HG03354 (cell line): ENCODE data around the gene TPSG1.
"Not testable (repeated sequence)": the region's sequence is repeated elsewhere in the genome, so short reads cannot be mapped to it uniquely, and the experiment has no call there.

ENCODE experiments used
- ATAC-seq: cut with Tn5 transposase; IDR thresholded peaks from one replicate; pipeline ENCODE4 v1.9.1; 2021; ENCODE audit warnings: mild to moderate bottlenecking; ENCODE audit not compliant: unreplicated experiment, poor library complexity, severe bottlenecking

Gene TPSG1

DNA sequence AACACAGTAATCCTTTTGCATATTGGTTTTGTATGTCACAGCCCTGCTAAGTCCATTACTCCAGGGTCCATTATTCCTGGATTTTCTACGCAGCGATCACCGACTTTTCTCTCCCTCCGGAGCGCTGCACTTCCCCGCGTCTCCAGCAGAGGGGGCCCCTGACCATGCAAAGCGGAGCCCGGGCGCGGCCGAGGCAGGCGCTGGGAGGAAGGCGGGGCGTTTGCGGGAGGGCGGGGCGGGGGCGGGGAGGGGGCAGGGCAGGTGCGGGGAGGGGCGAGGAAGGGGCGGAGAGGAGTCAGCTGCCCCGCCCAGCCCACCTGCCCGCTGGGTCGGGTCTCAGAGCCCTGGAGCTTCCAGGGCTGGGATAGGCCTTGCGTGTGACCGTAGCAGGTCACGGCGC is 11.6 kb upstream of the TPSG1 start:
- not testable (repeated sequence) for ATAC-seq

DNA sequence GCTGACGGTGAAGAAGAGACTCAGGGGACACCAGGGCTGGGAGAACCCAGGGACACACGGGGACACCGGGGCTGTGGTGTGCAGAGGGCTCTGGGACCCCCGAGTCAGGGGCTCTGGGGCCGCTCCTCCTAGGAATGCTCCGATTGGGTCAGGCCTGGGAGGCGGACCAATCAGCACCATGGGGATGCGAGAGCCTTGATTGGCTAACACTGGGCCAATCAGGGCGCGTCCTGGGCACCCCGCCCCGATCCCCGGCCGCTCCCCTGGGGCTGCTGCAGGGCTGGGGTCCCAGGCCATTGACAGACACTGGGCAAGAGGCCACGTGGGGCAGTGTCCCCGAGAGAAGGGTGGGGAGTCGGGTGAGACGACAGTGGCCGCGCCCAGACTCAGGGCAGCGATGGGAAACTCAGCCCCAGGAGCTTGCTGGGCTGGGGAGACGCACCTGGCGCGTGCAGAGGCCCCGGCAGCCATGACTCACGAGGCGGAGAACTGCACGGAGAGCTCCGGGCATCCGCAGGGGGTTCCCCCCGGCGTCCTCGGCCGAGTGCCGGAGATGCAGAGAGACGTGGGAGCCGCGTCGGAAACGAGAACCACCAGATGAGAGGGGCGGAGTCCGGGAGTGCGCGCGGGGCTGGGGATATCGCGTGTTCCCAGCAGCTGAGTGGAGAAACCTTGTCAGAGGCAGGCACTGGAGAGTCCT is 7.1 kb upstream of the TPSG1 start:
- ATAC-seq, result not testable (repeated sequence)

DNA sequence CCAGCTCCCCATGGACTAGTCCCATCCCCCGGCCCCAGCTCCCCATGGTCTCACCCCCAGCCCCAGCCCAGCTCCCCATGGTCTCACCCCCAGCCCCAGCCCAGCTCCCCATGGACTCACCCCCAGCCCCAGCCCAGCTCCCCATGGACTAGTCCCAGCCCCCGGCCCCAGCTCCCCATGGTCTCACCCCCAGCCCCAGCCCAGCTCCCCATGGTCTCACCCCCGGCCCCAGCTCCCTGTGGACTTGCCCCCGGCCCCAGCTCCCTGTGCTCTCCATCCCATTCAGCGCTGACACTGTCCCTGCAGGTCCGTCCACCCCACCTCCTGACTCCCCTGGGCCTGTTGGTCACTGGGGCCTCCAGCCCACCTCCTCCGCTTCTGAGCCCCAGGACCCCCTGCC is 6.2 kb upstream of the TPSG1 start:
- not testable (repeated sequence) for ATAC-seq

DNA sequence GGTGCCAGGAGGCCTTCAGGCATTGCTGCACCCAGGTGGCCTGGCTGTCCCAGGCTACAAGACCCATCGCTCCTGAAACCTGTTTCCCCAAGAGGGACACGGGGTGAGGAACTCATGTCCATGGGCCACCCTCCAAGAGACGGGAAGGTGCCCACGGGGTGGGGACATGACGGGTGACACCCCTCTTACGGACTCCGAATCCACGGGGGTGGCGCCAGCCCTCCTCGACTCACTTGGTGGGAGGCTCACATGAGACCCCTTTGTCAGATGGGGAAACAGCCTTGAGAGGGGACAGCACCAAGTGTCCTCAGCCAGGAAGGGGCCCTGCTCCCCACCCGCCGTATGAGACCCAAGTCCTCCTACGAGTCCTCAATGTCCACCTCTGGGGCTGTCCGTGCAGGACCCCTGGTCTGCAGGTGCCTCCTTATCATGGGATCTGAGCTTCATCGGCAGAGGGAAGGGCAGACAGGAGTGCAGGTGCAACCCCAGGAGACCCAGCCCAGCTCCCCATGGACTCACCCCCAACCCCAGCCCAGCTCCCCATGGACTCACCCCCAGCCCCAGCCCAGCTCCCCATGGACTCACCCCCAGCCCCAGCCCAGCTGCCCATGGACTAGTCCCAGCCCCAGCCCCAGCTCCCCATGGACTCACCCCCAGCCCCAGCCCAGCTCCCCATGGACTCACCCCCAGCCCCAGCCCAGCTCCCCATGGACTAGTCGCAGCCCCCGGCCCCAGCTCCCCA is 5.6 kb upstream of the TPSG1 start:
- ATAC-seq, result not testable (repeated sequence)

DNA sequence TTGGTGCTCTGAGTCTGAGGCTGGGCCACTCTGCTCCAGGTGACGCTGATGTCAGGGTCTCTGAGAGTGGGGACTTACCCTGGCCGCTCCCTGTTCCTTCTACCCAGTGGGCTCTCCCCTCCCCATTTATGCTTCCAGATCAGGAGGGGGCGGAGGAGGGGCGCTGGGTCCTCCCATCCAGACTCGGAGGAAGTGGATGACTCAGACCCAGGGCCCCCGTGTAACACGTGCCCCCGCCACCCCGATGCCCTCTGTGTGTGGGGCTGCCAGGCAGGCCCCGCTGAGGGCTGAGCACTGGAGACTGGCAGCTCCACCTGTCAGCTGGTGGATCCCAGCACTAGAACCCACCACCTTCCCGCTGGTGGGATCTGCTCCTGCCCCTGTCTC is 5.0 kb upstream of the TPSG1 start, which contains the start of gene TPSB2:
TSS of gene TPSB2 (minus strand) at position 101 of the 387 bp plus-strand sequence. CDS start 233 bp downstream, outside the sequence.
- ATAC-seq, result not testable (repeated sequence)

DNA sequence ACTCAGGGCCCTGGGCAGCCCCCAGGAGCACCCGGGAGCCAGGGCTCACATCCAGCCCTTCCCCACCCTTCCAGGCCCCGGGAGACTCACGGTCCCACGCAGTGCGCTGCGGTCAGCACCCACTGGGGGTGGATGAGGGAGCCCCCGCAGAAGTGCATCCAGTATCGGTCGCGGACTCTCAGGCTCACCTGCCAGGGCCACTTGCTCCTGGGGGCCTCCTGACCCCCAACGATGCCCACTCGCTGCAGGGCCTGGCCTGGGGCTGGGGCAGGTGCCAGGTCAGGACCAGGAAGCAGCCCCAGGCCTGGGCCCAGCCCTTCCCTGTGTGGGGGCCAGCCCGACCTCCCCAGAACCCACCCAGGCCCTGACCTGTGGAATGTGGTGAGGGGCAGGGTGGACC is 4.4 kb upstream of the TPSG1 start:
- ATAC-seq, result not testable (repeated sequence)

DNA sequence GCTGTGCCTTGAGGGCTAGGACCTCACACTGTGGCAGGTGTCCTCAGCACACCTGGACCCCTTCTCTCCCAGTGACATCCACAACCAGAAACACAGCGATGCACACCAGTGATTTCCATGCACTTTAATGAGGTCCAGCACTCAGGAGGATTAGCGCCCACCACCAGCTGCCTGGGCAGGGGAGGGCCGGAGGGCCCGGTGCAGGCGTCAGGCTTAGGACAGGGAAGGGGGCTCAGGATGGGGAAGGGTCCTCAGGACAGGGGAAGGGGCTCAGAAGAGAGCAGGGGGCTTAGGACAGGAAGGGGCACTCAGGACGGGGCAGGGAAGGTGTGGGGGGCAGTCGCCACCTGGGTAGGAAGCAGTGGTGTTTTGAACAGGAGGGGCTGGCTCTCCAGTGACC is 3.2 kb upstream of the TPSG1 start:
- not testable (repeated sequence) for ATAC-seq

DNA sequence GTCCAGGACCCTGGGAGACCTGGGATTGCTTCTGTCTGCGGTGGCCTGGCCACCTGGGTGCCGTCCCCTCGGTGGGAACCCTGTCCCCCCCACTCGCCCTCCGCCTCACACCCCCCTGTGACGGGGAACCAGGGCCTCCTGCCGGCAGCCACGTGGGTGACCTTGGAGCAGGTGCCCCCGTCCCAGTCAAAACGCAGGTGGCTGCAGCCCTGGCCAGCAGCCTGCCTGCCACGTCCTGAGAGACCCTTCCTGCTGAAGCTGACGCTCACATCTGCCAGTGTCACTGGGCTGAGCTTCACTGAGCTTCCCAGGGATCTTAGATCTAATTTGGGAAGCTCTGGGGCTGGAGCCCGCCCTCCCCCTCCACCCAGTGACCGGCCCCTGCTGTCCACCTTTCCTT is 1.6 kb upstream of the TPSG1 start:
- ATAC-seq, result not testable (repeated sequence)

DNA sequence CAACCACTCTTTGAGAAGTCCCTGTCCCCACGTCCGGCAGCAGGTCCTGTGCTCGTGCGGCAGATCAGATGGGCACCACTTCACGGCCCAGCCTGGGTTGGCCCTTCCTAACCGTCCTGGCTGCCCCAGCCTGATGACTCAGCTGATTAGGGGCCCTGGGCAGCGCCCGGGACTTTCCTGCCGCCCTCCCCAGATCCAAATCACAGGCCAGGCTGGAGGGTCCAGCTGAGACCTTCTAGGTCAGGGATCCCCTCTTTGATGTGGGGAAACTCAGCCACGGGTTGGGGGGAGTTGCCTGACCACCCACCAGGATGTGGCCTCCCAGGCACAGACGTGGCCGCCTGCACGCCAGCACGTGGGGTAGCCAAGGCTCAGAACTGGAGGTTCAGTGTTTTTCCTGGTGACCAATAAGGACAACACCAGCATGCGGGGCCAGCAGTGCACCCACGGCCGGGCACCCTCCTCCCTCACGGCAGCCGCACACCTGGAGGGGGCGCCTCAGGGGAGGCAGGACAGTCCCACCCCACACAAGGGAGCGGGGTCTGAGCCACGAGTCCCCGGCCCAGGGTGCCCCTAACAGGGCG is 752 bp upstream of the TPSG1 start:
- not testable (repeated sequence) for ATAC-seq

DNA sequence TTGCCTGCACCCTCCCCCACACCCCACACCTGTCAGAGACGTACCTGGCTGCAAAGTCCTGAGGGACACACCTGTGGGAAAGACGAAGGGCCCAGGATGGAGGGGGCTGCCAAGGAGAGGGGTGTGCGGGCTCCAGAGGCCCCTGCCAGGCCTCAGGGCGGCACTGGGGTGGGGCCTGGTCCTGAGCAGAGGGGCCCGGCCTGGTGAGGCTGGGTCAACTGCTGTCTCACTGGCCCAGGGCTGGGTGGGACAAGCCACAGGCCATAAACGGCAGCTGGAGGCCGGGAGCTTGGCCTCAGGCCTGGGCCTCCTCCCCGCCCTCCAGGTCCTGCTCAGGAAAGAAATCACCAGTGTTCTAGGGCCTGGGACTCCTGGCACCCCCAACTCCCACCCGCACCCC is 510 bp downstream of the TPSG1 start:
- no peak for ATAC-seq

DNA sequence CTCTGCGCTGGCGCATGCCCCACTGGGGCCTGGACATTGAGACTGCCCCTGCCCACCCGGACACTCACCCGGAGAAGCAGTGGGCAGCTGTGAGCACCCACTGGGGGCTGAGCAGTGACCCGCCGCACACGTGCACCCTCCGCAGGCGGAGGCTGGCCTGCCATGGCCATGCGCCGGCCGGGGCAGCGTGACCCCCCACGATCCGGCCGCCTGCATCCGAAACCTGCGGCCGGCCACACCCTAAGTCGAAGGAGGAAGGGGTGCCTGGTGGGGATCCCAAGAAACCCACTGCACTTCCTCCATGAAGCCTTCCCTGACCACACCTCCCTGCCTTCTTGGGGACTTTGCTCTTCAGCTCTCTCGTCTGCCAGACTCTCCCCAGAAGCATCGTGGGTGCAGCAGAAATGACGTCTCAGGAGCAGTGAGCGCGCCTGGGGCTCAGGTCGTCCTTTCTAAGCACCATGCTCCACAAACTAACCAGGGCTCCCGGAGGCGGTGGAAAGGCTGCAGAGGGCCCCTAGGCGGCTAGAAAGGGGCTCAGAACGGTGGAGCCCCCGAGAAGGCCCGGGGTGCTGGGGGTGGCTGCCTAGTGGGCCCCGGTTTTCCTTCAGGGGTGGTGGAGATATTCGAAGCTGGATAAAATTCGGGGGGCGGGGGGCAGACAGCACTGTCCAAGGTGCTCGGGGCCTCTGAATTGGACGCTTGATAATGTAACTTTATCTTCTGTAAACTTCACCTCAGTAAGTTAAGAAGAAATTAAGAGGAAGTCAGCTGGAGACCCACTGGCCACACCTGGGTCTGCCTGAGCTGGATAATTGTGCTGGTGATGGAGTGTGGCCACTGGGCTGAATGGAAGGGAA is 1.5 kb downstream of the TPSG1 start:
- no peak for ATAC-seq

DNA sequence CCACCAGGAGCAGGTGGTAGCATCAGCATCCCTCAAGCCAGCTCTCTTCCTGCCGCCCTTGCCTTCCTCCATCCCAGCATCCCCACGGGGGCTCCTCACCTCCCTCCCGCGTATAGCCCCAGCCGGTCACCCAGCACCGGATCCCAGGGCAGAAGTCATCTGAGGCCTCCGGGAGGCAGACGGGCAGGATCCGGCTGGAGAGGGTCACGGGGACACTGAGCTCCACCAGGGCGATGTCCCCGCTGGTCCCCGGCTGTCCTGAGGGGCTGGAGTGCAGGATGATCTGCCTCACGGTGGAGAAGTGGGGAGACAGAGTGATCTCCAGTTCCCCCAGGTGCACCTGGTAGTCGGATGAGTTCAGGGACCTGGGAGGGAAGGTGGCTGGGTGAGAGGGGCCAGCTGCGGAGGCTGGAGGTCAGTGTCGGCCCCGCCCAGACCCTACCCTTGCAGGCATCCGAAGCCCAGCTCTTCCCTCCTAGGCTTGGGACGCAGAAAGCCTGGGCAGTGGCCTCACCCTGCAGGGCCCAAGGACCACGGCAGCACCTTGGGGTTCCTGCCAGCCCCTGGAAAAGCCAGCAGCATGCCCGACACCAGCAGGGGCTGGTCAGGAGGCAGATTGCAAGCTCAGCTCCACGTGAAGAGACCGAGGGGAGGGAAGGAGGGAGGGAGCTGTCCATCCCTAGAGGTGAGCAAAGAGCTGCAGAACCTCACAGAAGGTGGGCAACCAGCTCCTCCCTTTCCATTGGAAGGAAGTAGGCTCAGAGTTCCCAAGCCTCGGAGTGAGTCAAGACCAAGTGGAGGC is 2.3 kb downstream of the TPSG1 start:
- ATAC-seq, result no peak

DNA sequence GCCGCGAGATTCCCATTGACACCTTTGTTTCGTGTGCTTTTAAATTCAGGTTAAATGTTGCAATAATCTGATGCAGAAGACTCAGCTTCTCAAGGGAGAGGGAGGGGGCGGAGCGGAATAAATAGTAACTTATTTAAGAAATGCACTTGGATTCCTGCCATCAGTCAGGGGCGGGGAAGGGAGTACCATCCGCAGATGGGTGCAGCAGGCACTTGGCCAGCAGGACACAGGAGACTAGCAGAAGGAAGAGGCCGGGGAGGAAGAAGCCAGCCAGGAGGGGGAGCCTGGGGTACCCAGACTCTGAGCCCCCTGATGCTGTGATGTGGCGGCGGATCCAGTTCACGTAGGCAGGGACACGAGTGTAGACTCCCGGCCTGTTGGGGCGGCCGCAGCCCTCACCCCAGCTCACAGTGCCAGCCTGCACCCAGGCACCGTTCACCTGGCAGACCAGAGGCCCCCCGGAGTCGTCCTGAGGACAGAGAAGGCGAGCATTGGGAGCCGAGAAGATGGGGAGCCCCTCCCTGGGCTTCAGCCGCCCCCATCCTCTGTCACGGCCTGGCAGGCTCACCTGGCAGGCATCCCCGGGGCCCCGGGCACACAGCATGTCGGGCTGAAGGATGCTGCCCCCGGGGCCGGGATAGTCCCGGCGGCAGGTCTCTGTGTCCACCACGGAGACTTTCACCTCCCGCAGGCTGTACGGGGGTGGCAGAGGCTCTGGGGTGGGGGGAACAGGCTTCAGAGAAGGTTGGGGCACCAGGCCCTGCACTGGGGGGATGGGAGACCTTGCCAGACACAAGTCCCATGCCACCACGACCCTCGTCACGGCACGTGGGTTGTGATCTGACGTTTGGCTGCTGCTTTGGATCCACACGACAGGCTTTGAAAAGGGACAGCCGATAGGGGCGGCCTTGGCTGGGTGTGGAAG is 3.2 kb downstream of the TPSG1 start:
- no peak for ATAC-seq

DNA sequence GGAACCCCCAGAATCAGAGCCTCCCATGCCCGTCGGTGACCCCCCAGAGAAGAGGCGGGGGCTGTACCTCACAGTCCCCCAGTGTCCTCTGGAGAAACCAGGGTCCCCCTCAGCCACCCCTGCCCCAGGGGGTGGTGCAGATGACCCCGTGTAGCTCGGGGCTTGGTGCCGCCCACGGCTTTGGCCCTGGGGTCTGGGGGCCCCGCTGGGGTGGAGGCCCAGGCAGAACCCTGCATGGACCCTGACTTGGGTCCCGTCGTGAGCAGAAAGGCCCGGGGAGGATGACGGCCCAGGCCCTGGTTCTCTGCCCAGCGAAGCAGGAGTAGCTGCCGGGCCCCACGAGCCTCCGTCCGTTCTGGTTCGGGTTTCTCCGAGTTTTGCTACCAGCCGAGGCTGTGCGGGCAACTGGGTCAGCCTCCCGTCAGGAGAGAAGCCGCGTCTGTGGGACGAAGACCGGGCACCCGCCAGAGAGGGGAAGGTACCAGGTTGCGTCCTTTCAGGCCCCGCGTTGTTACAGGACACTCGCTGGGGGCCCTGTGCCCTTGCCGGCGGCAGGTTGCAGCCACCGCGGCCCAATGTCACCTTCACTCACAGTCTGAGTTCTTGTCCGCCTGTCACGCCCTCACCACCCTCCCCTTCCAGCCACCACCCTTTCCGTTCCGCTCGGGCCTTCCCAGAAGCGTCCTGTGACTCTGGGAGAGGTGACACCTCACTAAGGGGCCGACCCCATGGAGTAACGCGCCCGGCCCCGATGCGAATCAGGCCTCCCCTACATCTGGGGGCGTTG is 4.0 kb downstream of the TPSG1 start:
- no peak for ATAC-seq

DNA sequence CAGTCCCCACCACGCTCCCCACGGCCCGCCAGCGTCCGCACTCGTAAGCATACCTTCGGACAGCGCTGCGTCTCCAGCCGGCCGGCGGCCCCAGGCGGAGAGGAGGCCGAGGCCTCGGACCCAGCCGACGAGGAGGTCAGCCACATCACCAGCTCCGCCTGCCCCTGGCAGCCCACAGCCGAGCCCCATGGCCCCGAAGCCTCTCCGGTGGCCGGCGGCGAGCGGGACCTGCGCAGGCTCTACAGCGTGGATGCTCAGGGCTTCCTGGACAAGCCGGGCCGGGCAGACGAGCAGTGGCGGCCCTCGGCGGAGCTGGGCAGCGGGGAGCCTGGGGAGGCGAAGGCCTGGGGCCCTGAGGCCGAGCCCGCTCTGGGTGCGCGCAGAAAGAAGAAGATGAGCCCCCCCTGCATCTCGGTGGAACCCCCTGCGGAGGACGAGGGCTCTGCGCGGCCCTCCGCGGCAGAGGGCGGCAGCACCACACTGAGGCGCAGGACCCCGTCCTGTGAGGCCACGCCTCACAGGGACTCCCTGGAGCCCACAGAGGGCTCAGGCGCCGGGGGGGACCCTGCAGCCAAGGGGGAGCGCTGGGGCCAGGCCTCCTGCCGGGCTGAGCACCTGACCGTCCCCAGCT is 4.9 kb downstream of the TPSG1 start:
- ATAC-seq, result no peak

DNA sequence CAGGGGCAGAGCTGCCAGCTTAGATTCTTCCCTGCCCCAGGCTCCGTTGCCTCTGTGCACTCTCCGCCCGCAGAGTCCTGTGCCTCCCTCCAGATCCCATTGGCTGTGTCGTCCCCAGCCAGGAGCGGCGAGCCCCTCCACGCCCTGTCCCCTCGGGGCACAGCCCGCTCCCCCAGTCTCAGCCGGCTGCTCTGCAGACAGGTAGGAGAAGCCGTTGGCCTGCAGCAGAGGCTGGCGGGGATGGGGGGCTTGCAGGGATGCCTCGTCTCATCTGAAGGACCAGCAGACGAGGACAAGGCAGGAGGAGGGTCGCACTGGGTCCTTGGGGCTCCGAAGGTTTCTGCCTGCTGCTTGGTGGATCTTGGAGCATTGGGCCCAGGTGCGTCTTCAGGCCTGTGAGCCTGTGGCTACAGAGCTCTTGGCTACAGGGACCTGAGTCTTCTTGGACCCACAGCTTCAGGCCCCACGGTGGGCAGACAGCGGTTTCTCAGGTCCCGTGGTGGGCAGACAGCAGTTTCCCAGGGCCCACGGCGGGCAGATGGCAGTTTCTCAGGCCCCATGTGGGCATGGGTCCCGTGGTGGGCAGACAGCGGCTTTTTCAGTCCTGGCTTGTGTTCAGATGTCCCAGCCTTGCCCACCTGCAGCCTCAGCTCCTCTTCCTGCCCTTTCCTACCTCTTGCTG is 6.0 kb downstream of the TPSG1 start:
- ATAC-seq, result no peak
